Putamen (tissue), 1 donor: ENCODE results near the gene FAM222A.

ENCODE experiments used
- DNase-seq: peaks from one replicate; pipeline ENCODE4 v3.0.0-alpha.2; 2016; ENCODE audit warnings: low spot score

FAM222A gene

DNA sequence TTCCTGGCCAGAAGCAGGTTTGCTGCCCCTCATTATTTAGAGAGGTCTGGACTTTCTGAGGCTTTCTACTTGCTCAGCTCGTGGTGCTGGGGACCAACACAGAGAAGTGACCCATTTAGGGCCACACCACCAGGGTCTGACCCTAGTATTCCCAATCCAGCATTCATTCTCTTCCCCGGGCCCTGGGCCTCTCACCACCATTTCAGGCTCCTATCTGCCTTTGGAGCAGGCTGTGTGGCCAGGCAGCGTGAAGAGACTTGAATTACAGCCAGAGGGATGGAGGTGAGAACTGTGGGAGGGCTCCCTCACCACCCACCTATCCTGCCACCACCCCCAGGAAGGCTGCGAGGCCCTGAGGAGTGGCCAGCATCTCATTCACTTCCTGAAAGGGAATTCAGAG lies 24.6 kb downstream of the FAM222A start:
- no peak for DNase-seq

DNA sequence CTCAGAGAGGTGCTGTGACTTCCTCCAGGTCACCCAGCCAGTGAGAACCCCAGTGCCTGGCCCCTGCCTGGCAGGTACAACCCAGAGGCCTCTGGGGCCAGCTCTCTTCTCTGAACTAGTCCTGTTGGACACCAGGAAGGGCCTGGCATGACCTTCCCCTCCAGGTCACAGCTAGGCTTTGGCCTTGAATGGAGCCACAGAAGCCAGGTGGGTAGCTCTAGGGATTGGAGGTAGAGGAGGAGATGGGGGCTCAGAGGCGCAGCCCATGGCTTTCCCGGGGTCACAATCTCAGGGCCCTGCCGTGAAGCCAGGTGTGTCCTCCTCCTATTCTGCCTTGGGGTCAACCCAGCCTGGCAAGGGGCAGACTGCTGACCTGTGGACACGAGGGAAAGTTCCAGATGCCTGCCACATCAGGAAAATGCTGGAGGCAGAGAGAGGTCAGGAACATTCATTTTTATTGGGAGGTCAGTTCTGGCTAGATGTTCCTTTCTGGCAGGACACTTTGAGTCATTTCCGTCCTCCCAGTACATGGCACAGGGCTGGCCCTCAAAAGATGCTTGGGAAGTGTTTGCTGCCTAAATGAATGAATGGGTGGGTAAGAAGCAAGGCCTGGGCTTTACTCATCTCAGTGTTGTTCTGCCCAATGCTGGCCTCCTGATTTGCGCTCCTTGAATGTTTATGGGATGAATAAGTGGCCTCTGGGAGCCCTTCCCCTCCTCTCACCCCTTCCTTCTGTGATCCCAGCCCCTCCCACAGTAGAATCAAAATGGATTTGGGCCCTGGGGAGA lies 25.4 kb downstream of the FAM222A start:
- DNase-seq, result no peak

DNA sequence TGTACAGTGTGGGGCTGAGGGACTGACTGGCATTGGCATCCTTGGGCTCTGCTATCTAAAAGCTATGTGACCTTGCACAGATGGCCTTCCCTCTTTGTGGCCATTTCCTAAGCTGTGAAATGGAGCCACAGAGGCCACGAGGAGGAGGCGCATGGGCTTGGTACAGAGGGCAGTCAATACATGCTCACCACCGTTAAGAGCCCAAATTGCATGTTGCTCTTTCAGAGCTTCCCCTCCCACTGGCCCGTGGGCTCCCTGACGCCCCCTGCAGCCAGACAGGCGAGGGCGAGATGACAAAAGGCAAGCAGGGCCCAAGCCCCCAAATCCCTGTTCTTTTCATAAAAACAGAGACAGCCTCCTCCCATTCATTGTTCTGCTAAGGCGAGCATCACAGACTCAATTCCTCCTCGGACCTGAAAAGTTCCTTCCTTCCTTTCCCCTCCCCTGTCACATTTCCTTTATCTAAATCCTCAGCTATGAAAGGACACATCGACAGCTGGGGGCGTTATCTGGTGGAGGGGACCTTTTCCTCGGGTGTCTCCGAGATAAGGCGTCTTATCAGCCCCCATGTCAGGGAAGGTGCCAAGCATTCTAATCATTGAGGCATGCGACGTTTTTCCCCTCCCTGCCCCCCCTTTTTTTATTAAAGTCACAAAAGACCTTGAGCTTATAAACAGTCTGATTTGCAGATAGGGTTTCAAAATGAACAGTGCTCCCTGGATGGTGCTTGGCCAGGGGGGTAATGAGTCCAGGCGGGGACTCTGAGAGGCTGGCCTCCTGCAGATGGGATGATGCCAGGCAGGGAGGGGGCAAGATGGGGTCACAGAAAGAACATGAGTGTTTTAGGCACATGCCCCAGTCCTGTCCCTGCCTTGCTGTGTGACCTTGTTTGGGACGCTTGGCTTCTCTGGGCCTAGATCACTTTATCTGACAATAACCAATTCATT lies 26.4 kb downstream of the FAM222A start:
- DNase-seq, result no peak

DNA sequence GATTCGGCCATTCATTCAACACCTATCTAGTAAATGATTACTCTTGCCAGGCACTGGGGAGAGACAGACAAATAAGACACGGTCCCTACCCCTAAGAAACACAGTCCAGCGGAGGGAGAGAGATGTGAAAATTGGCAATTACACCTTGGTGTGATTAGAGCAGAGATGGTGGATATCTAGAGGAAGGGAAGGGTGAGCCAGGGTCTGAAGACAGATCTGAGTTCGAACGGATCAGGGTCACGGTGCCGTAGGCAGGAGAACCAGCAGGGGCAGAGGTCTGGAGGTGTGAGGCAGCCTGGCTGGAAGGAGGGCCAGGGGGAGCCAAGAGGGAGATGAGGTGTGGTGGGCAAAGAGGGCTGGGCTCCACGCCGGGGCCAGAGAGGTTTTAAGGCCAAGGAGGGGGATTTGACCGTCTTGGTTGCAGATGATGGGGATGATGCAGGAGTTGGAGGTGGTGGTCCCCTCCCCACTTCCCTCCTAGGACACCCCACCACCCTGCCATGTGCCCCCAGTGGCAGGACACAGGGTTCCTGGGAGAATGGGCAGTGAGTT lies 27.1 kb downstream of the FAM222A start:
- no peak for DNase-seq

DNA sequence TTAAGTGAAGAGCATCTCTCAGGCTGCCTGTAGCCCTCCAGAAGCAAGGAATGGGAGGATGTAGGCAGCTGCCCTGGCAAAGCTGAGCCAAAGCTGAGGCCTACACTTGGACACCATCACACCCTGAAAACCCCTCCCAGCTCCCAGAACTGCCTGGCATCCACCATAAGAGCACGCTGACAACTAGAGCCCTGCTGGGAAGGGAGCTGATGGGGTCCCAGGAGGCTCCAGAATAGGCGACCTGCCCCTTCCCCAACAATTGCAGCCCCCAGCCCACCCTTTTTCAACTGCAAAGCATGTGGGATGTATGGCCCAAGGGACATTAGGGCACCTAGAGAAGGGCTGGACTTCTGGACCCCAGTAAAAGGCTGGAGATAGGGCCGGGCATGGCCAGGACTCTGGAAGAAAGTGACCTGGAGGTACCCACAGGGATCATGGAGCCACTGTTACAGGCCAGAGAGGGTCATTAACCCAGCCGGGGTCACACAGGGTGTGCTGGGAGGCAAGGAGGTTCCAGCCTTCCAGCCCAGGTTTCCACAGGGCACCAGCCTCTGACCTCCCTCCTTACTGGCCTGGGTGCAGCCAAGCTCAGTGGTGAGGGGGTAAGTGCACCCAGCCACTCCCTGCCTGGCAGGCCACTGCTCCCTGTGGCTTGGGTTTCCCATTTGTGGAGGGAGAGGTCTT lies 27.8 kb downstream of the FAM222A start:
- no peak for DNase-seq

DNA sequence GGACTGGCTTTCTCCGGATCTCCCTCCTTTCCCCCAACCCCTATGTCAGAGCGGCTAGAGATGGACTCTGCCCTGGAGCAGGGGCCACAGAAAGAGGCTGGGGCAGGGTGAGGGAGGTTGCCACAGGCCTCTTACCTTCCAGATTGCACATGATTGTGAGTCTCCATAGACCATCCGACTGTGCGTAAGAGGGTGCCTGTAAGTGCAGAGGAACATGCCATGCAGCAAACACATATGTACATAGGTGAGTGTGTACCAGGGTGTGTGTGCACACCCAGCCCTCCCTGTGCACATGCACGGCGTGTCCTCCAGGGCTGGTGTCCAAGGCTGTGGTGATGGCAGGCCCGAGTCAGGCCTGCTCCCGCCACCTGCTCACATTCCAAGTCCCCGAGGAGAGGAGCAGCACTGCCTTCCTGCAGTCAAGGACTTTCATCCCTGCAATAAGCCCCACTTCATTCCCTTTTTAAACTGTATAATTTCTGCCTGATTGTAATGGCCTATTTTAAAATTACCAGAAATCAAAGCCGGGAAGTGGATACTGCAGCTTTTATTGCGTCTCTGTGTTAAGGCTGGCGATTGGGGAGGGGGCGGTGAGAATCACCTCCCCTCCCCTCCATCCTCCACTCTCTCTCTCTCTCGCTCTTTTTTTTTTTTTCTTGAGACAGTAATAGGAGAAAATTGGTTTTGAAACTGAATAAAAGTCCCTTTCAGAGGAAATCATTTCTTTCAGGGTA lies 28.5 kb downstream of the FAM222A start:
- DNase-seq, result no peak

DNA sequence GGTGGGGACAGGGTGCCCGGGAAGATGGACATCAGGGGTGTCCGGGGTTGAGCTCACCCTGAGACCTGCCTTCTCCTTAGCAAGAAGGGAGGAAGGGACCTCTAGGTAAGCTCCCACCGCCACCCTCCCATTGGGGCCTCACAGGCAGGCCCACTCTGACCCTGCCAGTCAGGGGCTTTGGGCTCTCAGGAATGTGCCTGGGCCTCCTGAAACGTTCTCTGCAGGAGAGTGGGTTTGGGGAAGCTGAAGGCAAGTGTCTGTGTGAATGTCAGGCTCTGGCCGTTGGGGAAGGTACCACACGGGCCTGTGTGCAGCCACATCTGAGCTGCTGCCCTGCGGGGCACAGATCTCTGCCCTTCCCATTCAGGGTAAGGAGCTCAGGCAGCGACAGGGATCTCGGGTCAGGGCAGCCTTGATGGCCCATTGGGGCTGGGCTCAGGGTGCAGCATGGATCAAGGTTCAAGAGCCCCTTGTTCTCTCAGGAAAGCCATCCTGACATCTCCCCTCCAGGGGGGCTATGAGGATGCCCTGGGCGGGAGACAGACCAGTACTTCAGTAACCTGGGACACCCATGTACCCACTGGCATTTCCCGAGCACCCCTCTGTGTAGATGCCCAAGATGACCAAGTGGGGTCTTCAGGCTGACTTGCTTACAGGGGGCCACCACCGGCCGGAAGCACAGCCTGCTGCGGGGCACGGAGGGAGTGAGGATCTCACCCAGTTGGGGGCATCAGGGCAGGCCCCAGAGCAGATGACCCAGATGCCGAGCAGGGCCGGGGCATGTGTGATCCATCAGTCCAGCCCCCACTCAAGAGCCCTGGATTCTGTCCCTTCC lies 29.7 kb downstream of the FAM222A start:
- DNase-seq, result no peak

DNA sequence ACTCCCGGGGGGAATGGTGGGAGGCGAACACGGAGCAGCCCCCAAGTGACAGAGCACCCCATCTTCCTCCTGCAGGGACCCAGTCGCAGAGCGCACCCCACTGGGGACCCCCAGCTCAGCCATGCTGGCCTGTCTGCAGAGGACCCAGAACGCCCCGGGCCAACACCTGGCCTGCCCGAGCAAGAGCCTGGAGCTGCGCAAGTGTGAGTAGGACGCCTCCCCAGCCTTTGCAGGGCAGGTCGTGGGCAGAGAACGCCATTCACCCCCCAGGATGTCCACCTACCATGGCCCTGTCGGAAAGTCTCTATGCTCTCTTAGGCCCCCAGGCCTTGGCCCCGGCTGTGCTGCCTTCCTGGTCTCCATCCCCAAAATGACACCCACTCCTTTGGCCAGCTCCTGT lies 30.4 kb downstream of the FAM222A start:
- DNase-seq, result no peak

DNA sequence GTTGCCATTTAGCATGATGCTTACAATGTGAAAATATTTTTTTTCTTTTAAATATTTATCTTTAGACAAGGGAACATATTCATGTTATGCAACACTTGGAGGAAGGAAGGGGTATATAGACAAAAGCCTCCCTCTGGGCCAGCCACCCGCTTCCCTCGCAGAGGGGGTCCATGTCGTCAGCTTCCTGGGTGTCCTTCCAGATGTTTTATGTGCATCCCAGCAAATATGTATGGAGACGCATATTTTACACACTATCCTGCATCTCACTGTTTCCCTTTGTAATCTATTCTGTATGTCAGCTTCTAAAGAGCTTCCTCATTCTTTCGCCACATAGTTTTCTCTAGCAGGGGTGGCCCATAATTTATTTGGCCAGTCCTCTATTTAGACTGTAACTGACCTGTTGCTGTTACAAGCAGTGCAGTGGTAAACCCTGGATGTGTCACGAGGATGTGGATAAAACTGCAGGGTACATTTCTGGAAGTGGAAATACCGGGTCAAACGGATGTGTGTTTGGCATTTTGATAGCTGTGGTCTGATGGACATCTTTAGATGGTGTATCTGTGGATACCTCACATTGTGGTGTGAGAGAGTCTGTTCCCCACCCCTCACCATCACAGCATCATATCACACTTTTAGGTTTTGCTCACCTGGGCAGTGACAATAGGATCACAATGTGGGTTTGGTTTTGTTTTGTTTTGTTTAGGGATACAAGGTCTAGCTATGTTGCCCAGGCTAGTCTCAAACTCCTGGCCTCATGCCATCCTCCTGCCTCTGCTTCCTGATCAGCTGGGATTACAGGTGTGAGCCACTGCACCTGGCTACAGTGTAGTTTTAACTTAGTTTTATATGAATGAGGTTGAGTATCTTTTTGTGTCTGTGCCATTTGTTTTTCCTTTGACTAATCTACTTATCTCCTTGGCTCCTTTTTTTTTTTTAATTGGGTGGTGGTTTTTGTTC lies 31.6 kb downstream of the FAM222A start:
- no peak for DNase-seq

DNA sequence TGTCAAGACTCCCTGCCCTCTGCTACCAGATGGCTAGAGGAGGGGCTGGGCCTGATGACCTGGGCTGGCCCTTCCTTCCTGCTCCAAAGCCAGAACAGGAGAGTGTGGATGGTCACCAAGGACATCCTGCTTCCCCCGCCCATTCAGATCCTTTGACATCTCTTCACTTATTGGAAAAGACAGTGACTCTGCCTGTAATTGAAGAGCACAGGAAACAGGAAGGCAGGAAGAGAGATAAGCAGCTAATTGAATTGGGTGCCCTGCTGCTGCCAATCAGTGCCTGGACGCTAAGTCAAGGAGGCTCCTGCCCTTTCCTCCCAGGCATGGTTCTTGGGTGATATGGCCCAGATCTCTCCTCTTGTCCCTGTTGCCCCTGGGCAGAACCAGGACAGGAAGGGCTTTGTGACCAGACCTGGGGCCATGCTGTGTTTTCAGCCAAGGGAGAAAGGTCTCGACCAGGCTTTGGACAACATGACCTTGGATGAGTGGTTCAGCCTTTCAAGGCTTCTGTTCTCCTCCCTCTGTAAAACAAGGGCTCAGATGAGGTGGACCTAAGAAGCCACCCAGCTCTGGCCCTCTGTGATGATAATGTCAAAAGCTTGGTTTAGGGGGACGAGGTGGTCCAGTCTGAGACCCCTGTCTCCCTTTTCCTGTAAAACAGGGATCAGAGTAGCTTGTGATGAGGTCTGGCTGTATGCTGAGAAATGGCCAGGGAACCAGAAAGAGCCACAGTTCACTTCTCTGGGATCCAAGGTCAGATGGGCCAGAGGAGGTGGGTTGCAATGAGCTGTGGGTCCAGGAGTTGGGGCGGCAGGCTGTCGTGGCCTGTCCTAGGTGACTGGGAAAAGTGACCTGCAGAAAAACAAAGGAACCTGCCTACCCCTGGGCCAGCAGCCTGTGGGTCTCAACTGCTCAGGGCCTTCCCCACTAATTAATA lies 38.8 kb downstream of the FAM222A start:
- no peak for DNase-seq

DNA sequence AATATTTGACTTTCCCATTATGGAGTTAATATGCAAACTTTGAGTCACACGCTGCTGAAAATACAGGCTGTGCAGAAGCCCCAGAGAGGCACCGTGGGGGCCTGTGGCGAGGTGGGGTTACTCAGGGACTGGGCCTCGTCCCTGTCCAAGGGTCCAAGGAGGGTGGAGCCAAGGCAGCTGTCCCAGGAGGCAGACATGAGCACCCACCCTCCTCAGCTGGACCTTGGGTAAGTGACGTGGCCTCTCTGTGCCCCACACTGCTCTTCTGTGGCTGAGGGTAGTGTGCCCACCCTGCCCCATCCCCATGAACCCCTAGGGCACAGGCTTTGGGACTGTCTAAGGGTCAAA lies 39.4 kb downstream of the FAM222A start:
- no peak for DNase-seq

DNA sequence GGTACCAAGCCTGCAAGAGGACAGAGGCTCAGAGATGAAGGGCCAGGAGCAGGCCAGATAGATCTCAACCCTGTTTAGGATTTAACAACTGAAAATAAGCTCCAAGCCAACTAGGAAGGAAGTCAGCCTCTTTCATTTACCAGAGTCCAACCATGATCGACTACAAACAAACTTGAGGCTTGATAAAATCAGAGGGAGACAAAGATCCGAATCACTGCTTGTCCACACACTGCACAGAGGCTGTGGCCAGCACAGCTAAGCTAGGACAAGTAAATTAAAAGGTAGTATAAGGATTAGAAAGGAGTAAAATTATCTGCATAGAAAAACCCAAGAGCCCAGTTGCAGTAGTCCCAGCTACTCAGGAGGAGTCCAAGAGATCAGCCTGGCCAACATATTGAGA lies 40.3 kb downstream of the FAM222A start:
- DNase-seq, result no peak

DNA sequence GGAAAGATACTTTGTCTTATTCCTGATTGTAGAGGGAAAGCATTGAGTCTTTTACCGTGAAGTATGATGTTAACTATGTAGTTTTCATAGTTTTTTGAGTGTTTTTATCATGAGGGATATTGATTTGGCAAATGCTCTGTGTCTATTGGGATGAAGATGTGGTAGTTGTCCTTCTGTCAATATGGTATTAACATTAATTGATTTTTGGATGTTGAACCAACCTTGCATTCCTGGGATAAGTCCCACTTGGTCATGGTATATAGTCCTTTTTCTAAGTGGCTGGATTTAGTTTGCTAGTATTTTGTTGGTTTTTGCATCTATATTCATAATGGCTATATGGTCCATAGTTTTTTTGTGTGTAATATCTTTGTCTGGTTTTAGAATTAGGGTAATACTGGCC lies 42.8 kb downstream of the FAM222A start:
- no peak for DNase-seq

DNA sequence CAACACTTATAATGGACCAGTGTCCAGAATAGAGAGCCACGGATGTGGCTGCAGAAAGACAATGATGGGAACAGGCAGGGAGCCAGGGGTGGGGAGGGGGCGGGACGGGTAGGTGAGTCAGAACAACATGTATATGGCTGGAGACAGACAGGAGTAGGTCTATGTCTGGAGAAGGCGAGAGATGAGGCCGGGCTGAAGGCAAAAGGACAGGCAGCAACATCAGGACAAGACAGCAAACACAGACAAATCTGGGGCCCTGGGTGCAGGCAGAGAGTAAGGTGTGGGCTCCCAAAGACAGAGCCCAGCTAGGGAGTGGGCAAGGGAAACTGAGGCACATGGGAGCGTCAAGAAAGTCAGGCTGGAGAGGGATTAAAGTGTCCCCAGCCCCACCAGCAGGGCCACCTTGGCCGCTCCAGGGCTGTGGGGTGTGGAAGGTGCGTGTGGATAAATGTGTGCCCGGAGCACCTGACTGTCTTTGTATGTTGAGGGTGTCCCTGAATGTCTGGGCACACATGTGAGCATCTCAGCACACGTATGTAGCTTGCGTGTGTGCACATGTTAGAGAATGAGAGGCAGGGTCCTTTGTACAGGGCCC lies 44.1 kb downstream of the FAM222A start:
- no peak for DNase-seq

DNA sequence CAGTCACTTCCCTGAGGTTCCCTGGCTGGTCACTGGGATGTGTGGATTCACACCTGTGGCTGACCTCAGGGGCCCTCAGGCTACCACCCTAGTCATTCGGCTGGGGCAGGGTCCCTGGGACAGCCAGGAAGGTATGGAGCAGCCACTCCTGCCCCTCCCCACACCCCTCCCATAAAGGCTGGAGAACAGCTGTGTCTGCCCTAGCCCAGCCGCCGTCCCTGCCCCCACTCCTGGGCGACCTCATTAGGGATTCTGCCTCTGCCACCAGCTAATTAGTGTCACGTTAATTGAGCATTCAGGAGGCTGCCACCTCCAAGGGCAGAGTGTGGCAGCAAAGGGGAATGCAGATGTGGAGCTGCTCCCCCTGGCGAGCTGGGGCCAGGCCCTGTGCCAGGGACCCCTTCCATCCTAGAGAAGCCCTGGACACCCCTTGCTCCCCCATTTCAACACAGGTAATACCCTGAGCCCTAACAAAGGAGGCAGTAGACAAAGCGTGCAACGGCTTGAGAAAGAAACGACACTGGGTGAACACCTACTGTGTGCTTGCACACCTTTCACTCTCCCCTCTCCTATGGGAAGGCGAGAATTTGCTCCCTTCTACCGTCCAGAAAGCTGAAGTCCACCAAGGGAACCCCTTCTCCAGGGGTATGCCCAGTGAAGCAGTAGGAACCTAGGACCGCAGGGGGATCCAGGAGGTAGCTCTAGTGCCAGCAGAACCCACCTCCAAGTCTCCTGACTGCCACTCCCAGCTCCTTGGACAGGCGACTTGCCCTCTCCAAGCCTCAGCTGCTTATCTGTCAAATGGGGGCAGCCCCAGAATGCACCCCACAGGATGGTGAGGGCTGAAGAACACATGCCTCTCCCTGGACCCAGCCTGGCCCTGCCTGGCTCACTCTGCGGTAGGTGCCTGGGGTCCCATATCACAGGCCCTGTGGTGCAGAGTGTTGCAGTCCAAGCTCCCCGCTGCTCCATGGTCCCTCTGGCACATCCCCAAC lies 45.1 kb downstream of the FAM222A start:
- no peak for DNase-seq

DNA sequence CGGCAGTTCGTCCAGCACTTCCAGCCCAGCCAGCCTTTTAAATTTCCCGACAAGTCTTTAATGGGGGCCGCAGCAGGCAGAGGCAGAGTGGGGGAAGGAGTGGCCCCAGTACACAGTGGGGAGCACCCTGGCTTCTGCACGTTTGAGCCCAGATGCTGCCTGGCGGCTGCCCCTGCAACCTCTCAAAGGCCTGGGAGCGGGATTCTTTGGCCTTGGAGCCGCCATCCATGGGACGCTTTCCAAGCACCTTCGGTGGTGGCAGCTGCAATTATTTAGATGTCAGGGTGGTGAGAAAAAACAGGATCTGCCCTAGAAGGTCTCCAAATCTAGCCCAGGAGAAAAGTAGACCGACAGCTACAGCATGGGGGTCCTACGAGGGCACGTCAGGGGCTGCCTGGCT lies 46.0 kb downstream of the FAM222A start:
- no peak for DNase-seq
